ENCODE measurements around the gene FBN2.

Gene FBN2

DNA sequence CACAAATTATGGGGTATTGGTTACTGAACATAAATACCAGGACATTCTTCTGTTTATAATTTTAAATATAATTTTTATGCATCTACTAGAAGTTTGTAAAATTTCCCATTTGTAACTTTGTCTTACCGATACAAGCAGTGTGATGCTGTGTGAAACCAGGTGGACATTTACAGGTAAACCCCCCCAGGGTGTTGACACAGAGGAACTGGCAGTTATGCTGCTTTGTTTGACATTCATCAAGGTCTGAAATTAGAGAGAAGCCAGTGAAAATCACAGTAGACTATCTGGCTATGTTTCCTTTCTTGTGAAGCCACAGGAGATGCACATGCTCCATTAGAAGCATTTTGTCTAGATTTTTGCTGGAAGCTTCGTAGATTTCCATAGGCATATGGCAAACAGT lies 263.6 kb downstream of the FBN2 start:
- TF ChIP-seq YY1 (IDR thresholded peaks at IDR 0.05; ENCODE audit: low read depth) (no peak), CREB1 (IDR thresholded peaks at IDR 0.05; ENCODE audit: low read depth) (no peak), TEAD4 (IDR thresholded peaks at IDR 0.05) (no peak), EGR1 (IDR thresholded peaks at IDR 0.05) (no peak), TAF1 (IDR thresholded peaks at IDR 0.05; ENCODE audit: low read depth) (no peak), RAD21 (IDR thresholded peaks at IDR 0.05; ENCODE audit: low read depth) (no peak), EP300 (IDR thresholded peaks at IDR 0.05; ENCODE audit: borderline replicate concordance) (no peak), FOXM1 (IDR thresholded peaks at IDR 0.05; ENCODE audit: borderline replicate concordance, low read depth) (no peak)
- TF ChIP-seq, protein P1, sequence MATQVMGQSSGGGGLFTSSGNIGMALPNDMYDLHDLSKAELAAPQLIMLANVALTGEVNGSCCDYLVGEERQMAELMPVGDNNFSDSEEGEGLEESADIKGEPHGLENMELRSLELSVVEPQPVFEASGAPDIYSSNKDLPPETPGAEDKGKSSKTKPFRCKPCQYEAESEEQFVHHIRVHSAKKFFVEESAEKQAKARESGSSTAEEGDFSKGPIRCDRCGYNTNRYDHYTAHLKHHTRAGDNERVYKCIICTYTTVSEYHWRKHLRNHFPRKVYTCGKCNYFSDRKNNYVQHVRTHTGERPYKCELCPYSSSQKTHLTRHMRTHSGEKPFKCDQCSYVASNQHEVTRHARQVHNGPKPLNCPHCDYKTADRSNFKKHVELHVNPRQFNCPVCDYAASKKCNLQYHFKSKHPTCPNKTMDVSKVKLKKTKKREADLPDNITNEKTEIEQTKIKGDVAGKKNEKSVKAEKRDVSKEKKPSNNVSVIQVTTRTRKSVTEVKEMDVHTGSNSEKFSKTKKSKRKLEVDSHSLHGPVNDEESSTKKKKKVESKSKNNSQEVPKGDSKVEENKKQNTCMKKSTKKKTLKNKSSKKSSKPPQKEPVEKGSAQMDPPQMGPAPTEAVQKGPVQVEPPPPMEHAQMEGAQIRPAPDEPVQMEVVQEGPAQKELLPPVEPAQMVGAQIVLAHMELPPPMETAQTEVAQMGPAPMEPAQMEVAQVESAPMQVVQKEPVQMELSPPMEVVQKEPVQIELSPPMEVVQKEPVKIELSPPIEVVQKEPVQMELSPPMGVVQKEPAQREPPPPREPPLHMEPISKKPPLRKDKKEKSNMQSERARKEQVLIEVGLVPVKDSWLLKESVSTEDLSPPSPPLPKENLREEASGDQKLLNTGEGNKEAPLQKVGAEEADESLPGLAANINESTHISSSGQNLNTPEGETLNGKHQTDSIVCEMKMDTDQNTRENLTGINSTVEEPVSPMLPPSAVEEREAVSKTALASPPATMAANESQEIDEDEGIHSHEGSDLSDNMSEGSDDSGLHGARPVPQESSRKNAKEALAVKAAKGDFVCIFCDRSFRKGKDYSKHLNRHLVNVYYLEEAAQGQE (IDR thresholded peaks at IDR 0.05; ENCODE audit: low read depth): no peak
- TF ChIP-seq, protein P2, sequence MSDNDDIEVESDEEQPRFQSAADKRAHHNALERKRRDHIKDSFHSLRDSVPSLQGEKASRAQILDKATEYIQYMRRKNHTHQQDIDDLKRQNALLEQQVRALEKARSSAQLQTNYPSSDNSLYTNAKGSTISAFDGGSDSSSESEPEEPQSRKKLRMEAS (IDR thresholded peaks at IDR 0.05): no peak

DNA sequence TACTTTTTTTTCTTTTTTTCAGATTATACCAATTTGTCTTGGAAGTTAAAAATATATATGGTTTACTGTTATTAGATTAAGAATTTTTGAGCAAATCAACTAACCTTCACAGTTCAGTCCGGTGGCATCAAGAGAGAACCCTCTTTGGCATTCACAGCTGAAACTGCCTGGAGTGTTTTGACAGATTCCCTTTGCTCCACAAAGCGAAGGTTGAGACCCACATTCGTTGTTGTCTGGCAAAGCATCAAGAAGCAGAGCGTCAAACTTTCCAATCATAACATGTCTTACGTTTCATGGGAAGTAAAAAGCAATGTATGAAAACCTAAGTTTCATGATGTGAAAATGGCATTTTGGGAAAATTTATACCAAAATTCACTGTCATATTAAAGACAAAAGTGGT lies 264.3 kb downstream of the FBN2 start:
- TF ChIP-seq ZBTB7A (IDR thresholded peaks at IDR 0.05; ENCODE audit: low read depth) (no peak), TAF1 (IDR thresholded peaks at IDR 0.05; ENCODE audit: low read depth) (no peak), RAD21 (IDR thresholded peaks at IDR 0.05; ENCODE audit: low read depth) (no peak), TCF12 (IDR thresholded peaks at IDR 0.05; ENCODE audit: low read depth) (no peak), YY1 (IDR thresholded peaks at IDR 0.05; ENCODE audit: low read depth) (no peak), EGR1 (IDR thresholded peaks at IDR 0.05) (no peak), EP300 (IDR thresholded peaks at IDR 0.05; ENCODE audit: borderline replicate concordance) (no peak), FOXM1 (IDR thresholded peaks at IDR 0.05; ENCODE audit: borderline replicate concordance, low read depth) (no peak), TEAD4 (IDR thresholded peaks at IDR 0.05) (no peak), USF1 (IDR thresholded peaks at IDR 0.05) (no peak), CEBPB (IDR thresholded peaks at IDR 0.05) (no peak)
- TF ChIP-seq, protein P1 (IDR thresholded peaks at IDR 0.05; ENCODE audit: low read depth): no peak
- TF ChIP-seq, protein P2 (IDR thresholded peaks at IDR 0.05): no peak

GRCh38 chr5:128271859-128272464 lies 266.1 kb downstream of the FBN2 start:
- TF ChIP-seq TEAD4 (IDR thresholded peaks at IDR 0.05) (no peak), EP300 (IDR thresholded peaks at IDR 0.05; ENCODE audit: borderline replicate concordance) (no peak), FOXM1 (IDR thresholded peaks at IDR 0.05; ENCODE audit: borderline replicate concordance, low read depth) (no peak), TCF12 (IDR thresholded peaks at IDR 0.05; ENCODE audit: low read depth) (no peak), YY1 (IDR thresholded peaks at IDR 0.05; ENCODE audit: low read depth) (no peak), CREB1 (IDR thresholded peaks at IDR 0.05; ENCODE audit: low read depth) (no peak), USF1 (IDR thresholded peaks at IDR 0.05) (no peak)
- TF ChIP-seq, protein P1 (IDR thresholded peaks at IDR 0.05; ENCODE audit: low read depth): no peak

DNA sequence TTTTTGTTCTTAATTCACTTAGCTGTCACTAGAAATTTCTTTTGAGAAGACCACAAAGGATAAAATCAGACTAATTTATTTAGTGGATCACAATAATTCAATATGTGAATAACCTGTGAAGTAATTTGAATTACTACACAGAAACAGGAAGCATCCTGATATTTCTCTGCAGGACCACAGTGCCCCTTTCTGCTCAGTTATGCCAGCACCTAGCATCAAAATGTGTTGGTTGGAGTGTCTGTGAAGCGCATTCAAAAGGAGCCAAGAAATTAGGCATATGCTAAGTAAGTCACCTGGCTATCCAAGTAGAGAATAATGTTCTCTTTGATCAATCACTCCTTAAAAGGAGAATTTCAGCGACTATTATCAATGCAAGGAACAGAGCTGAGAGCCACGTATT lies 267.0 kb downstream of the FBN2 start:
- TF ChIP-seq EGR1 (IDR thresholded peaks at IDR 0.05) (no peak), CREB1 (IDR thresholded peaks at IDR 0.05; ENCODE audit: low read depth) (no peak)
